GM12801 (cell line): ENCODE results near the gene CAMLG.

ENCODE experiments used
- TF ChIP-seq, protein P1 (sequence below): IDR thresholded peaks from one replicate; pipeline ENCODE4 v1.5.1; 2011; ENCODE audit warnings: control low read depth; ENCODE audit not compliant: insufficient read length; ENCODE audit errors: extremely low read depth

The CAMLG gene

GRCh38 chr5:134738133-134738962 is at the start of gene CAMLG:
TSS of gene CAMLG (plus strand) at chr5:134738548. CDS start at chr5:134738621, 73 bp downstream.
- TF ChIP-seq, protein P1, sequence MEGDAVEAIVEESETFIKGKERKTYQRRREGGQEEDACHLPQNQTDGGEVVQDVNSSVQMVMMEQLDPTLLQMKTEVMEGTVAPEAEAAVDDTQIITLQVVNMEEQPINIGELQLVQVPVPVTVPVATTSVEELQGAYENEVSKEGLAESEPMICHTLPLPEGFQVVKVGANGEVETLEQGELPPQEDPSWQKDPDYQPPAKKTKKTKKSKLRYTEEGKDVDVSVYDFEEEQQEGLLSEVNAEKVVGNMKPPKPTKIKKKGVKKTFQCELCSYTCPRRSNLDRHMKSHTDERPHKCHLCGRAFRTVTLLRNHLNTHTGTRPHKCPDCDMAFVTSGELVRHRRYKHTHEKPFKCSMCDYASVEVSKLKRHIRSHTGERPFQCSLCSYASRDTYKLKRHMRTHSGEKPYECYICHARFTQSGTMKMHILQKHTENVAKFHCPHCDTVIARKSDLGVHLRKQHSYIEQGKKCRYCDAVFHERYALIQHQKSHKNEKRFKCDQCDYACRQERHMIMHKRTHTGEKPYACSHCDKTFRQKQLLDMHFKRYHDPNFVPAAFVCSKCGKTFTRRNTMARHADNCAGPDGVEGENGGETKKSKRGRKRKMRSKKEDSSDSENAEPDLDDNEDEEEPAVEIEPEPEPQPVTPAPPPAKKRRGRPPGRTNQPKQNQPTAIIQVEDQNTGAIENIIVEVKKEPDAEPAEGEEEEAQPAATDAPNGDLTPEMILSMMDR: no peak

GRCh38 chr5:134692722-134693121 is 45.6 kb upstream of the CAMLG start:
- TF ChIP-seq, protein P1: no peak

- TF ChIP-seq, protein P1: no peak
Observed at GRCh38 chr5:134708301-134708700, 30.0 kb upstream of the CAMLG start.

- TF ChIP-seq, protein P1: no peak
Observed at GRCh38 chr5:134714120-134714519, 24.2 kb upstream of the CAMLG start.

- TF ChIP-seq, protein P1: no peak
Observed at GRCh38 chr5:134714541-134714940, 23.8 kb upstream of the CAMLG start.

DNA sequence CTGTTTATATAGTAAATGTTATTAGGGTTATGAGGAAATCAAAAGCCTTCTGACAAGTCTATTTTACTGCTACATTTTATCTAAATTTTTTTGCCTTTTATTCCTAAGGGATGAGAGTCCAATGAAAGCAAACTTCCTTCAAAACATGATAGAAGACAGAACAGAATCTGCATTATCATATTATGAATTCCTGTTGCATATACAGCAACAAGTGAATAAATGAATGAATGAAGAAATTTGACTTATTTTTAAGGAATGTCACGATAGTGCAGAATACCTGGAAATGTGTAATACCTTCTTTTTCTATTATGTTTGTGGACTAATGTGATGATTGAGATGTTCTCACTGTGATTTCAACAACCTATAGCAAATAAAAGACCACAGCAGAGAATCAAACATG is 13.5 kb upstream of the CAMLG start:
- TF ChIP-seq, protein P1: no peak

DNA sequence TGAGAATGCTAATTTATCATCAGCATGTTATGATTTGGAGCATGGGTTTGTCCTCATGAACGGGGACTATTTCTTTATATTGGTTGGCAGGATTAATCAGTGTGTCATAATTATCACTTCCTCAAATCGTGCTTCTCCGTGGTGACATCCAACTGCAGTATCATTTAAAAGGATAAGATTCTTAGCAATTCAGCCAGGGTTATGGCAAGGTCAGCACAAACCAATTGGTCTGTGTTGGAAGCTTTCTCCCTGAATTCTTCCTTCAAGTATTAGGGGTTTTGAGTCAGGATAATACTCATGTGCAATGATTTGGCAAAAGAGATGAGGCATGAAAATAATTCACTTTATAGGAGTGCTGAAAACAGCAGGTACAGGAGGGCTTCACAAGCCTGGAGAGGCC is 5.5 kb upstream of the CAMLG start:
- TF ChIP-seq, protein P1: no peak
